Stimulated activated CD8-positive, alpha-beta memory T cell treated with anti-CD3 and anti-CD28 coated beads, Interleukin-15, amount 100 ng/mL, for 24 hours (primary cell): ENCODE measurements around the gene C3.
"Not testable (repeated sequence)": the region's sequence is repeated elsewhere in the genome, so short reads cannot be mapped to it uniquely, and the experiment has no call there.

Experiments used
- DNase-seq: peaks from one replicate; pipeline ENCODE4 v3.0.0-alpha.2; 2020; ENCODE audit warnings: low read depth

Gene C3

DNA sequence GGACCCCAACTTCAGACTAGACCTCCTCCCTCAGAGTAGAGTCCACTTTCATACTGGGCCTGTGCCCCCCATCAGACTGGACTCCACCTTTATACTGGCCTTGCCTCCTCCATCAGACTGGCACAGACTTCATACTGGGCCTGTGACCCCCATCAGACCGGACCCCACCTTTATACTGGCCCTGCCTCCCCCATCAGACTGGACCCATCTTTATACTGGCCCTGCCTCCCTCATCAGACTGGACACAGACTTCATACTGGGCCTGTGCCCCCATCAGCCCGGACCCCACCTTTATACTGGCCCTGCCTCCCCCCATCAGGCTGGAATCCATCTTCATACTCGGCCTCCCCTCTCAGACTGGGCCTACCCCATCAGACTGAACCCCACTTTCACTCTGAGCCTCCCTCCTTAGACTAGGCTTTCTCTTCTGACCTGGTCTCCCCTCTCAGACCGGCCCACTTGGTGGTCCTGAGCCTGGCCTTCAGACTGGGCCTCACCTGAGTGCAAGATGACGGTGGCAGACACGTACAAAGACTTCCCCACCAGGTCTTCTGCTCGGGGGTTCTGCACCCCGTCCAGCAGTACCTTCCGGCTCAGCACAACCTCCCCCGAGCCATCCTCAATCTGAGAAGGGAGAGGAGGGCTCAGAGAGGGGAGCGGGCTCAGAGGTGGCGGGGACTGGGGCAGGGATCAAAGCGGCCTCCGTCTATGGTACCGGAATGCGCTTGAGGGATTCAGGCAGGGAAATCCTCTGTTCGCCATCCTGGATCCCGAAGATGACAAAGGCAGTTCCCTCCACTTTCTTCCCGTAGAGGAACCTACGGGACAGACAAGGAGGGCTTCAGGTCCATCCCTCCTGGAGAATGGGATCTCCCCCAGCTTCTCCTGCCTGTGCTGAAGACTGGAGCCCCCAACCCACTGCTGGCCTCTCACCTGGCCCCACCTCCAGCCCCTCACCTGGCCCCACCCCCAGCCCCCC is 7.5 kb downstream of the C3 start:
- DNase-seq = no peak

GRCh38 chr19:6712231-6712630 is 8.2 kb downstream of the C3 start:
- DNase-seq = no peak

GRCh38 chr19:6711605-6712004 is 8.8 kb downstream of the C3 start:
- DNase-seq = no peak

DNA sequence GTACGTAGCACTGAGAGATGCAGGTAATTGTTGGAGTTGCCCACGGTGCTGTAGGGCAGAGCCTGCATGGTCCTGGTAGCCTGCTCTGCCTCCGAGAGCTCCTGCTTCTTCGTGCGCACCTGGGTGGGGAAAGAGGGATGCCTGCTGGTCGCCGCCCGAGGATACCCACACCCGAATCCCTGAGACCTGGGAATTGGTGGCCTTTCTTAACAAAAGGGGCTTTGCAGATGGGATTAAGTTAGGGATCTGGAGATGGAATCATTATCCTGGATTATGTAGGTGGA is 9.4 kb downstream of the C3 start:
- DNase-seq = no peak

GRCh38 chr19:6710273-6711077 is 10.0 kb downstream of the C3 start:
- no peak for DNase-seq

DNA sequence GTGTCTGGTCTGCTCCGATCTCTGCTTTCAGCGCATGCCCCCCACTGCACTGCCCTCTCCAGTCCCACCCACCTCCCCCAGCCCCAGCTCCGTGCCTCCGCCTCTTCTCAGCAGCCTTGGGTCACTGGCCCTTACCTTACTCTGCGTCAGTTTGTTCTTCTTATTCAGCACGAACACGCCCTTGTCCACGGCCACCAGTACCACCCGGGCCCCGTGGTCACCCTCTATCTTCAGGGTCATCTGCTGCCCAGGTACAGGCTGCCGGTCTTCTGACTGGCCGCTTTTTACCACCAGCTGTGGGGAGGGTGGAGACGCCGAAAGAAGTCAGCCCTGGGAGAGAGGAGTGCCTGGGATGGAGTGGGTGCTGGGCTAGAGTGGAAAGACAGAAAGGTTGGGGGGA is 10.9 kb downstream of the C3 start:
- no peak for DNase-seq

DNA sequence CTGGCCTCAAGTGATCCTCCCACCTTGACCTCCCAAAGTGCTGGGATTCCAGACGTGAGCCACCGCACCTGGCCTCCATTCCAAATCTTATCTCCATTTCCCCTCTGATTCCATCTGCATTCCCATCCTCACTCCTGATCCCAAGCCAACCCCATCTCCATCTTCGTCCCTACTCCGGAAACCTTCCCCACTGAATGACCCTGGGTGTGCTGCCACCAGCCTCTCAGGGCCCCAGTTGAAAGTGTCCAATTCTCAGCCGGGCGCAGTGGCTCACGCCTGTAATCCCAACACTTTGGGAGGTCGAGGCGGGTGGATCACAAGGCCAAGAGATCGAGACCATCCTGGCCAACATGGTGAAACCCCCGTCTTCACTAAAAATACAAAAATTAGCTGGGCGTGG is 11.5 kb downstream of the C3 start:
- DNase-seq = not testable (repeated sequence)

DNA sequence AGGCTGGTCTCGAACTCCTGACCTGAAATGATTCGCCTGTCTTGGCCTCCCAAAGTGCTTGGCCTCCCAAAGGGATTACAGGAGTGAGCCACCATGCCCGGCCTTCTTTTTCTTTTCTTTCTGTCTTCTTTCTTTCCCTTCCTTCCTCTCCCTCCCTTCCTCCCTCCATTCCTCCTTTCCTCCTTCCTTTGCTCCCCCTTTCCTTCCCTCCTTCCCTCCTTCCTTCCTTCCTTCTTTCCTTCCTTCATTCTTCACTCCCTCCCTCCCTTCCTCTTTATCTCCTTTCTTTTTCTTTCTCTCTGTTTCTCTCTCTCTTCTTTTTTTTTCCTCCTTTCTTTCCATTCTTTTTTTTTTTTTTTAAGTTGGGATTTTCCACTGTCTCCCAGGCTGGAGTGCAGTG is 12.1 kb downstream of the C3 start:
- DNase-seq = no peak

GRCh38 chr19:6707658-6708018 is 12.8 kb downstream of the C3 start:
- DNase-seq = no peak

- DNase-seq = no peak
These were observed 13.3 kb downstream of the C3 start for GRCh38 chr19:6707011-6707657.

- DNase-seq = no peak
These were observed 13.9 kb downstream of the C3 start for GRCh38 chr19:6706633-6706958.

DNA sequence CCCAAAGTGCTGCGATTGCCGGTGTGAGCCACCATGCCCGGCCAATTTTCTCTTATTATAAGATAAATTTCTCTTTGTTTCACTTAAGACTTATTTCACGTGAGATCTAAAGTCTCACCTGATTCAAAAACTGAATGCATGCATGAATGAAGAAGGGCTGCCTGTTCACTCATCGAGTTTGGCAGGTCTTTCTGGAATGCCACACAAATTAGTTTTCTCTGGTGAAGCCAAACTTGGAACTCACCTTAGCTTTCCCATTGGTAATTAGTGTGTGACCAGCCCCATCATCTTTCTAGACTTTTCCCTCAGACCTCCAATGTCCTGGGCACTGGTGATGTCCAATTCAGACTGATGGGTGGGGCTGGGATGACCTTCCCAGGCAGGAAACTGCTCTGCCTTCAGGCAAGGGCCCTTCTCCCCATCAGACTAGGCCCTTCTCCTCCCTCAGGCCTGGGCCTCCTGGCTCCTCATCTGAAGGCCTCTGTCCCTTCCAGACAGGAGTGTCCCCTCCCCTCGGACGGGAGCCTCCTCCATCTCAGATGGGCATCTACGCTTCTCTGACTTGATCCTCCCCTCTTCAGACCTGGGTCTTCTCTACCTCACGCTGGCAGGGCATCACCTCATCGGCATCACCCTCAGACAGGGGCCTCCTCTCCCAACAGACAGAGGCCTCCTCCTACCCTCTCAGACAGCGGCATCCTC is 14.4 kb downstream of the C3 start:
- DNase-seq = no peak

DNA sequence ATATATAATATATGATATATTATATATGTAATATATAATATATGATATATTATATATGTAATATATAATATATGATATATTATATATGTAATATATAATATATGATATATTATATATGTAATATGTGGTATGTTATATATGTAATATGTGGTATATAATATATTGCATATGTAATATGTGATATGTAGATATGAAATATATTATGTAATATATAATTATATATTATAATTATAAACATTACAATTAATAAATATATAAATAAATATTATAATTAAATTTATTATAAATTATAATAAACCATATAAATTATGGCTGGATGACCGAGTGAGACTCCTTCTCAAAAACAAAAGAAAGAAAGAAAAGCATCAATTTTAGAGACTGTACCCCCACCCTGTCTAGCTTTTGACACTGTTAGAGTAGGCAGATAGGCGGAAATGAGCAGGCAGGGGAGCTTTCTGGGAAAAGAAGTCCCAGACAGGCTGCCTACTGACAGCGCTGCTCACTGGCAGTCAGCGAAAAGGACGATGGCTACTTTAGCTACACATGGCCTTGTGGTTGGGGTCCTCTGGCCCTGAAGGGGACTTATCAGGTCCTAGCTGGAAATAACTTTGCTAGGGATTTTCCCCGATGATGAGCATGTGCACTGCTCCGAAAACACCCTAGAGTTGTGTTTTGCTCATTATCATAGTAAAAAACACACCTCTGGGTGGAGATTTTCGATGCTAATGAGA is 19.7 kb downstream of the C3 start:
- no peak for DNase-seq

- DNase-seq = no peak
These were observed 20.5 kb downstream of the C3 start for GRCh38 chr19:6699935-6700334.

- no peak for DNase-seq
These were observed 23.2 kb downstream of the C3 start for GRCh38 chr19:6697291-6697690.

GRCh38 chr19:6696239-6696820 is 24.1 kb downstream of the C3 start:
- no peak for DNase-seq

DNA sequence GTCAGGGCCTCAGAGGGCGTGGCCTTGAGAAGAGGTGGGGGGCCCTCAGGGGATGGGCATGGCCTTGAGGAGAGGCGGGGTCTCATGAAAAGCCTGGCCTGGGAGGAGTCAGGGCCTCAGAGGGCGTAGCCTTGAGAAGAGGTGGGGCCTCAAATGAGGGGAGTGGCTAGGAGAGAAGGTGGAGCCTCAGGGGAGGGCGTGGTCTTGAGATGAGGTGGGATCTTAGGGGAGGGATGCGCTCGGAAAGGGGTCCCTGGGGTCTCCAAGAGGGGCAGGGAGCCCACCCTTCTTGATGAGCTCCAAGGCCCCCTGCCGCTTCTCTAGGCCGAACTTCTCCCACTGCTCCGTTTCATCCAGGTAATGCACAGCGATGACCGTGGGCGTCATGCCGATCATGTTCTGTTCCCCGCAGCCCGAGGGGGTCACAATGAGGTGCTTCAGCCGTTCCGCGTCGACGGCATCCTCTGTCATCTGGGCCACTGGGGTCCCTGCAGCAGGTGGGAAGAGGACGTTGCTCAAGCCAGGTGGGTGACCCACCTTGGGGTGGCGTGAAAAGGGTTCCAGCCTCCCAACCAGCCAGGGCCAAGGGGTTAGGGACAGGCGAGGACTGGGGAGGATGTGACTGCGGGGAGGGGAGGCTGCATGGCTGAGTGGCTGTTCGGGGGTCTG is 26.2 kb downstream of the C3 start:
- no peak for DNase-seq

DNA sequence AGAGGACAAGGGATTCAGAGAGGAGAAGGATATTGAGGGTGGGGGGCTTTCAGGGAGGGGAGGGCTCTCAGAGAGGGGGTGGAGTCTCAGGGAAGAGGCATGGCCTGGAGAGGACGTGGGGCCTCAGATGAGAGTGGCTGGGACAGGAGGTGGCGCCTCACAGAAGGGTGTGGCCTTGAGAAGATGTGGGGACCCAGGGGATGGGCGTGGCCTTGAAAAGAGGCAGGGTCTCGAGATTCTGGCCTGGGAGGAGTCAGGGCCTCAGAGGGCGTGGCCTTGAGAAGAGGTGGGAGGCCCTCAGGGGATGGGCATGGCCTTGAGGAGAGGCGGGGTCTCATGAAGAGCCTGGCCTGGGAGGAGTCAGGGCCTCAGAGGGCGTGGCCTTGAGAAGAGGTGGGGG is 26.8 kb downstream of the C3 start:
- no peak for DNase-seq

GRCh38 chr19:6693056-6693471 is 27.4 kb downstream of the C3 start:
- no peak for DNase-seq

DNA sequence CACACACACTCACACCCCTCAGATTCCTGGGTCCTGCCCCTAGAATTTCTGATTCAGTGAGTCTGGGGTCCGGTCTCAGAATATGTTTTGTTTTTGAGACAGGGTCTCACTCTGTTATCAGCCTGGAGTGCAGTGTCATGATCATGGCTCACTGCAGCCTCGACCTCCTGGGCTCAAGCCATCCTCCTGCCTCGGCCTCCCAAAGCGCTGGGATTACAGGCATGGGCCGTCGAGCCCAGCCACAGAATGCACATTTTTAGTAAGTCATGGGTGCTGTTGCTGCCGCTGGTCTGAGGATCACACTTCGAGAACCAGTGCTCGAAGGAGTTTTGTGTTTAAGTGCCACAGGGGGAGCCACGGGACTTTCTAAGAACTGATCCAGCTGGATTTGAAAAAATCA is 28.4 kb downstream of the C3 start:
- DNase-seq = no peak

GRCh38 chr19:6691342-6691741 is 29.1 kb downstream of the C3 start:
- no peak for DNase-seq
